Thoracic aorta (tissue), 2 donors: ENCODE measurements around the gene CBFB. TPM values are rescaled to one million over a fixed set of nuclear protein-coding genes. Genes with fewer than 3 reads are reported as not detected.

Experiments used
- ATAC-seq: fragments of 150-250 bp; one replicate; pipeline ENCODE4 v1.8.0; 2017; ENCODE audit warnings: low read depth; ENCODE audit not compliant: insufficient number of reproducible peaks, low FRiP score
- DNase-seq: peaks from one replicate; pipeline ENCODE4 v3.0.0-alpha.2; 2020; ENCODE audit warnings: low spot score
- H3K27ac ChIP-seq, 2 donors: fragments of 200-600 bp; sonication (generic); 1 replicate in 1 of 2; 2 replicates in 1 of 2; pipeline ENCODE4 v1.5.1; 2016; ENCODE audit warnings: mild to moderate bottlenecking in 2 of 2, moderate library complexity in 2 of 2
- H3K27me3 ChIP-seq: fragments of 200-600 bp; sonication (generic); replicated peaks from 2 replicates; pipeline ENCODE4 v1.6.0; 2016; ENCODE audit warnings: mild to moderate bottlenecking; ENCODE audit not compliant: insufficient read depth
- H3K36me3 ChIP-seq: fragments of 200-600 bp; sonication (generic); one replicate; pipeline ENCODE4 v1.5.1; 2016
- H3K4me1 ChIP-seq, 2 donors: fragments of 200-600 bp; sonication (generic); 1 replicate in 1 of 2; 2 replicates in 1 of 2; pipeline versions ENCODE4 v1.5.1 to v1.6.0; 2016; ENCODE audit warnings: low read depth in 2 of 2, mild to moderate bottlenecking in 1 of 2; ENCODE audit not compliant: control insufficient read depth in 1 of 2
- H3K4me3 ChIP-seq: fragments of 200-600 bp; sonication (generic); 2 replicates; pipeline ENCODE4 v1.5.1; 2016; ENCODE audit warnings: mild to moderate bottlenecking
- H3K9me3 ChIP-seq: fragments of 200-600 bp; sonication (generic); 2 replicates; pipeline ENCODE4 v1.5.1; 2016
- total RNA-seq, 2 donors: library from RNA; depleted of rRNA; stranded (reverse); fragments of >200 nt; gene quantifications; one replicate each; pipeline versions ENCODE4 v1.1.0 to v1.2.3, GENCODE V29; 2016
- TF ChIP-seq, protein P1 (sequence below): fragments of 200-600 bp; sonication (generic); IDR thresholded peaks from one replicate; pipeline ENCODE4 v1.5.1; 2019; ENCODE audit warnings: antibody characterized with exemption

Gene CBFB
- total RNA-seq, 2 donors from 2014 or later = 28.3 to 79.7 TPM

DNA sequence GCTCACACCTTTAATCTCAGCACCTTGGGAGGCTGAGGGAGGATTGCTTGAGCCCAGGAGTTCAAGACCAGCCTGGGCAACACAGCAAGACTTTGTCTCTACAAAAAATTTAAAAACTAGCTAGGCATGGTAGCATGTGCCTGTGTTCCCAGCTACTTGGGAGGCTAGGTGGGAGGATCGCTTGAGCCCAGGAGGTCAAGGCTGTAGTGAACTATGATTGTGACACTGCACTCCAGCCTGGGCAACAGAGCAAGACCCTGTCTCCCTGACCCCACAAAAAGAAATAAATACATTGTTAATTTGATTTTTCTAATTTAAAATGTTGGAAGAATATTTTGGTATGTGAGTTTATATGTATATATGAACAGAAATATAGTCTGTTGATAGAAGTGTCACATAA, 58.3 kb downstream of the CBFB start:
- Histone ChIP-seq H3K36me3 (no peaks in the 10 kb centered on the region), H3K9me3 (no peaks in the 10 kb centered on the region), H3K27me3 (no peaks in the 10 kb centered on the region), H3K4me3 (no peak overlapping the region), H3K27ac (no peak overlapping the region), H3K4me1 (peaks cover 7 to 22% of the 10 kb centered on the region in 2 donors)
- DNase-seq (no peak), ATAC-seq (no peak)
- TF ChIP-seq, protein P1, sequence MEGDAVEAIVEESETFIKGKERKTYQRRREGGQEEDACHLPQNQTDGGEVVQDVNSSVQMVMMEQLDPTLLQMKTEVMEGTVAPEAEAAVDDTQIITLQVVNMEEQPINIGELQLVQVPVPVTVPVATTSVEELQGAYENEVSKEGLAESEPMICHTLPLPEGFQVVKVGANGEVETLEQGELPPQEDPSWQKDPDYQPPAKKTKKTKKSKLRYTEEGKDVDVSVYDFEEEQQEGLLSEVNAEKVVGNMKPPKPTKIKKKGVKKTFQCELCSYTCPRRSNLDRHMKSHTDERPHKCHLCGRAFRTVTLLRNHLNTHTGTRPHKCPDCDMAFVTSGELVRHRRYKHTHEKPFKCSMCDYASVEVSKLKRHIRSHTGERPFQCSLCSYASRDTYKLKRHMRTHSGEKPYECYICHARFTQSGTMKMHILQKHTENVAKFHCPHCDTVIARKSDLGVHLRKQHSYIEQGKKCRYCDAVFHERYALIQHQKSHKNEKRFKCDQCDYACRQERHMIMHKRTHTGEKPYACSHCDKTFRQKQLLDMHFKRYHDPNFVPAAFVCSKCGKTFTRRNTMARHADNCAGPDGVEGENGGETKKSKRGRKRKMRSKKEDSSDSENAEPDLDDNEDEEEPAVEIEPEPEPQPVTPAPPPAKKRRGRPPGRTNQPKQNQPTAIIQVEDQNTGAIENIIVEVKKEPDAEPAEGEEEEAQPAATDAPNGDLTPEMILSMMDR = no peak

DNA sequence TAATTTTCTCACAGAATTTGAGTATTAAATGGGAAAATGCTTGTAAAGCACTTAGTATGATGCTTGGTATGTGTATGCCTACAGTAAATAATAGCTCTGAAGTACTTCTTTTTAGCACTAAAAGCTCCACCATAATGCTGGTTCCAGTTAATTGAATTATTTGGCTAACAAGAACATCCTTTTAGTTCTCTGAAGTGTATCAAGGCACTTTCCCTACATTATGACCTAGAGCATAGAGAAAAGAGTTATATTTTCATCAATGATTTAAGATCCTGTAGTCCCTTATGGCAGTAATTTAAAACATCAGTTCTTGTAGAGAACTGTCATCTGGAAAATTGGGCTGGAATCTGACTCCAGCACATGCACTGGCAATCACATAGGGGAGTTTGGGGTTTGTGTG, 58.9 kb downstream of the CBFB start:
- no peak overlapping the region for H3K4me3 ChIP-seq
- ATAC-seq = no peak
- no peaks in the 10 kb centered on the region for H3K36me3 ChIP-seq
- TF ChIP-seq, protein P1 = no peak
- no peaks in the 10 kb centered on the region for H3K9me3 ChIP-seq
- H3K27me3 ChIP-seq = no peaks in the 10 kb centered on the region
- peaks cover 7 to 22% of the 10 kb centered on the region in 2 donors for H3K4me1 ChIP-seq
- no peak for DNase-seq
- no peak overlapping the region for H3K27ac ChIP-seq

DNA sequence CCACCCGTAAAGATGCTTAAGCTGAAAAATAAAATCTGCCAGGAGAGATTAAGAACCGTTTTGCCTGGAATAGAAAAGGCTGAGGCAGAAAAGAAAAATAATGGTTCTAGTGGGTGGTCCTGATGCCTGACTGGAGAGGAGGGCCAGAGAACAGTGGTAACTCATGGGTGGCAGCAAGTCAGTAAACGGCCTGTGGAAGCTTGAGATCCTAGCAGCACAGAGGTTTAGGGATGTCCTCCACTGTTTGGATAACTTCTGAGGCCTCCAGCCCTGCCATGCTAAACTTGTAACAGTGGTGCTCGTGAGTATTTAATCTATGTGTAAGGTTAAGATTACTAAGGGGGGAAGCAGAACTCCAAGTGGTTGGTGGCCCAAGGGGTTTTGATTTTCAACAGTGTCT, 59.6 kb downstream of the CBFB start:
- H3K4me3 ChIP-seq = no peak overlapping the region
- ATAC-seq = no peak
- no peak overlapping the region for H3K27ac ChIP-seq
- no peak for DNase-seq
- TF ChIP-seq, protein P1 = no peak
- peaks cover 2% of the 10 kb centered on the region for H3K36me3 ChIP-seq
- H3K9me3 ChIP-seq = no peaks in the 10 kb centered on the region
- H3K4me1 ChIP-seq = peaks cover 7 to 22% of the 10 kb centered on the region in 2 donors
- no peaks in the 10 kb centered on the region for H3K27me3 ChIP-seq

DNA sequence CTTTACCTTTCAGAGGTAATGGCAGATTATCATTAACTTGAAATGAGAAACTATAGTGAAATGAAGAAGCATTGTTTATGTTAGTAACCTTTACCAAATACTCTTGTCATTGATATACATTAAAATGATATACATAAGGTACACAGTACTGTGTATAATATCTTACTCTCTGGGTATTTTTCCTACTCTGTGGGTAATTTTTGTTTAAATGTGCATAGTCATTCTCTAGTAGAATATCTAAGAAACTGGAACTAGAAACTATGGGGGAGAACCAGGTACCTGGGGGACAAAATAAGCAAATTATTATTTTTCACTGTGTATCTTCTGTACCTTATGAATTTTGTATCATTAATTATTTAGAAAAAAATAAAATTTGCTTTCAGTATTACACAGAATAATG, 60.2 kb downstream of the CBFB start:
- no peak for ATAC-seq
- H3K4me3 ChIP-seq = no peak overlapping the region
- H3K27me3 ChIP-seq = no peaks in the 10 kb centered on the region
- TF ChIP-seq, protein P1 = no peak
- peaks cover 7 to 22% of the 10 kb centered on the region in 2 donors for H3K4me1 ChIP-seq
- no peak overlapping the region for H3K27ac ChIP-seq
- H3K36me3 ChIP-seq = peaks cover 5% of the 10 kb centered on the region
- DNase-seq = no peak
- no peaks in the 10 kb centered on the region for H3K9me3 ChIP-seq

DNA sequence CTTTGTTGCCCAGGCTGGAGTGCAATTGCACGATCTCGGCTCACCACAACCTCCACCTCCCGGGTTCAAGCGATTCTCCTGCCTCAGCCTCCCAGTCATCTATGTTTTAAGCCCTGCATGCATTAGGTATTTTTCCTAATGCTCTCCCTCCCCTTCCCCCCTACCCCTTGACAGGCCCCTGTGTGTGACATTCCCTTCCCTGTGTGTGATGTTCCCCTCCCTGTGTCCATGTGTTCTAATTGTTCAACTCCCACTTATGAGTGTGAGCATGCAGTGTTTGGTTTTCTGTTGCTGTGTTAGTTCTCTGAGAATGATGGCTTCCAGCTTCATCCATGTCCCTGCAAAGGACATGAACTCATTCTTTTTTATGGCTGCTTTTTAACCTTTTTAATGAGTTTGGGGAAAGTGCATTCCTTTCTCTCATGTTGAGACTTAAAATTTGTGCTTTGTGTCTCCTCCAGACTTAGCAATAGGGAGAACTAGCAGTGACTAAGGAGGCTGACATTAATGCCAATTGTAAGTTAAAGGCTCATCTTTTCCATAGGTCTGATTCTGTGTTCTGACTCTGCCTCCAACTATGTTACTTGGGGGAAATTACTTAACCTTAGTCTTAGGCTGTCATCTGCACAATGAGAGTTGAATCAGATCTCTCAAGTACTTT, 63.1 kb downstream of the CBFB start:
- DNase-seq (no peak), ATAC-seq (no peak)
- TF ChIP-seq, protein P1 = no peak
- Histone ChIP-seq H3K36me3 (peaks cover 5% of the 10 kb centered on the region), H3K4me3 (no peak overlapping the region), H3K9me3 (no peaks in the 10 kb centered on the region), H3K4me1 (peaks cover 3 to 15% of the 10 kb centered on the region in 2 donors), H3K27me3 (no peaks in the 10 kb centered on the region), H3K27ac (no peak overlapping the region)
